Measurements from ENCODE around the gene MACC1.
A peak's percentile ranks its signal among the peaks of the same experiment; 100 is the strongest.

The MACC1 gene

DNA sequence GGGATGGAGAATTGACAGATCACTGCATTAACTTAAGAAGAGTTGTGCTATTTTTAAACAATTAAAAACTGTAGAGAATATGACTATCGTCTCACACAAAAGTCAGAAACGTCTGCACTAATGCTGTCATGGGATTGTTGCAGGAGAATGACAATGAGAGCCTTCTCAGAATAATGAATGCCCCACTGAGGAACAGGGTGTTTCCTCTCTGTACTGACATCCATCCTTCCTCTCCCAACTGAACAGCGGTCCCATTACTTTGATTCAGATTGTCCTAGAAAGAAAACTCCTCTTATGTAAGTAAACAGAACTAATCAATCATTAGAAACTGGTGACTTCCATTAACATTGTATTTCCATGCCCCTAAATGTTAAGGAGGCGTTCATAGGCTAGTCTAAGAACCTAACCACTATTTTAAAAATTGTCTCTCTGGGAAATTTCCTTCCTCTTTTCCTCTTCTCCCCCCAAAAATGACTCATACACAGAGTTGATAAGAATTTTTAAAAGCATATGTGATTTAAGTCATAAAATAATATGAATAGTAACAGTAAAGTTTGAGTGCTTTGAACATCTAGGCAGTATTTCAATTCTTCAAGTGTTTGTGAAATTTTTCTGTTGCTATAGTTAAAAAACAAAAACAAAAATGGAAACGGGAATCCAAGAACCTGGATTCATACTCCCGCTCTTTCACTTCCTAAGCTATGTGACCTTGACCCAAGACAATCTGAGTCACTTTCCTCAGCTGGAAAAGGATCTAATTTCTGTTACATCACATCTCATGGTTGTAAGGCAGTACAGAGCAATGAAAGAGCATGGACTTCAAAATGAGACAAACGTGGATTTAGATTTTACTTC lies 12.7 kb upstream of the MACC1 start:
- no peak for DNase-seq (ENCODE audit: low spot score)

GRCh38 chr7:20229081-20229480 lies 11.9 kb upstream of the MACC1 start:
- DNase-seq (ENCODE audit: low spot score): no peak

DNA sequence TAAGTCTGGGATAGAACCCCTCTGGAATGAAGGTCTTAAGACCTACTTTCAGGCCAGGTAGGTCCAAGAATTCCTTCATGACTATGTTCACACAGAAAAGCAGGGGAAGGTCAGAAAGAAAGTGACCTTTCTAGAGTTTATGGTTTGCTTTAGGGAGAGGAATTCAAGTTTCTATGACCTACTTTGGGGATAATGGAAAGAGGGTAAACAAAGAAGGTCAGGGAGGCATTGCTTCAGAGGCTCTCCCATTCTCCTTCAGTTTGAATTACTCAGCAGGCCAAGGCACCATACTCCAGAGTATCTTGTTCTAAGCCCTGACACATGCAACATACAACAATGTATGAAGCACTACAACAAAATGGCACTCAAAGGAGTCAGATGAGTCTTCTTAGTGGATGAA lies 11.5 kb upstream of the MACC1 start:
- no peak for DNase-seq (ENCODE audit: low spot score)

GRCh38 chr7:20227291-20227795 lies 10.2 kb upstream of the MACC1 start:
- DNase-seq (ENCODE audit: low spot score): no peak

- DNase-seq (ENCODE audit: low spot score): no peak
These were observed 9.7 kb upstream of the MACC1 start for GRCh38 chr7:20226860-20227259.

DNA sequence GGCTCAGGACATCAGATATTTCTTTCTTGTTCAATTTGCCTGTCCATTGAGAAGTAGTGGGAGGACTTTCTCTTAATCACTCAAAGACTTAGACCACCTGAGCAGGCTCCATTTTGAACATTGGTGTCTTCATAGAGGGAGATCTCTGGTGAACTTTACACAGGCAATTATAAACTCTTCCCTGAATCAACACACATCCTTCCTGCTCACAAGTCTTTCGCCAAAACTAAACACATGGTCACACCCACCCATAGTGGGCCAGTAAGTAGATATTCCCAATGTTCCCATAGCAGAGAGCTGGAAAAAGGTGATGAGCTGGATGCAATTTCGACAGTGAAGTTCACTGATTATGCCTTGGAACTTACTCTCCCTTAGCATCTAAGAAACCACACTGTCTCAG lies 8.2 kb upstream of the MACC1 start:
- no peak for DNase-seq (ENCODE audit: low spot score)

DNA sequence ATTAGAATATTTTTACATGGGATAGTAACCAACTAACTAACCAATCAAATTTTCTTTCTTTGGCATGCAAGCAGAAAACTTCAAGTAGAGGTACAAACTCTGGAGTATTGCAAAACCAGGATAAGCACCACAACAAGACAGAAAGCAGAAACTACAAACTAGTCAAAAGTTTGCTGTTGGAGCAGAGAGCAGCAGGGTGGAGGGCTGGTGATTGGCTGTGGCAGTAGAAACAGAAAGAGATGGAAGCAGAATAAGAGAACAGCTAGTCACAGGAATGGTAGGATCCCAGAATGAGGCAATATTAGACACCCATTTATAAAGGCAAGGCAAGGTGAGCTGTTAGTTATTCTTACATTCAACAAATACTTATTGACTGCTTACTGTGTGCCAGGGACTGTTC lies 6.8 kb upstream of the MACC1 start:
- DNase-seq (ENCODE audit: low spot score): no peak

GRCh38 chr7:20223356-20223755 lies 6.2 kb upstream of the MACC1 start:
- DNase-seq (ENCODE audit: low spot score): no peak

- DNase-seq (ENCODE audit: low spot score): no peak
These were observed 5.1 kb upstream of the MACC1 start for GRCh38 chr7:20222219-20222828.

DNA sequence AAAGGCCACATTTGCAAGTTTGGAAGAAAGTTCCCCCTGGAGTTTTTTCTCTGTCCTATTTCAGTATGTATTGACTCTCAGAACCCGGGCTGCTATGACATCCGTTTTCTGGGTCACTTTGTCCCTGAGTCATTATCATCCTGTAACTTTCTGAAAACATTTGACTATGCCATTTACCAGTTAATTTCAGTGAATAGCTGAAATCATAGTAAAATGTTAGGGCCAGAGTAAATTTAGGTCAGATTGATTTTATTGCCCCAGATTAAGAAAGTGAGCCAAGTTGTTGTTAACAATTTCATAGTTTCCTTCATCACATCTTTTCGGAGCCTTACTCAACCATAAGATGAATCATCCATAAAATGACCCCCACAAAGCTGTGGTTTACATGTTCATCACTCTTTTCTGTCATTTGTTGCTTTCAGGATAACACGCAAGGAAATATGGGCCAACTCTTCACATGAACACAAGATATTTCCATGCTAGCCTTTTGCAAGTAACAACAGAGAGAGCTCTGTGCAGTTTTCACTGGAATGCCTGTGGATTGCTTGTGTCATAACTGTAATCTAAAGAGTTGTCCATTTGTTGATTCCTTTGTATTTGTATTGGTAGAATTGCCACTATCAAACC lies 3.9 kb upstream of the MACC1 start:
- no peak for DNase-seq (ENCODE audit: low spot score)

DNA sequence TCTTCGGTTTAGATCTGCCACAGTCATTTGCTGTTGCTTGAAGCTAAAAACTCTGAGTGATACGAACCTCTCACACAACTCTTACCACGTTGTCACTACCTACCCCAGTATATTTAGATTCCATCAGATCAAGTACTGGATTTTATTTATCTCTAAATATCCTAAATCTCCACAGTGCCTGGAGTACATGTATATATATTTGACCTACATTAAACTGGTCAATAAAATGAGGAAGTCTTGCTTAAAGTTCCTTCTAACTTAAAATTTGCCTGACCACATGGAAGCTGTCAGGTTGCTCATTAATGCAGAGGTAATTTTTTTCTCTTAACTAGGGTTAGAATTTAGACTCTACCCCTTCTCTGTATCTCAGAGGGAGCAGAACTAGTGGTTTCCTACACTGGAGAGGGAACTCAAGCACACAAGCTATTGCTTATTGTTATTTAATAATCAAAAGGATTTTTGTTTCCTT lies 3.1 kb upstream of the MACC1 start:
- DNase-seq (ENCODE audit: low spot score): no peak

DNA sequence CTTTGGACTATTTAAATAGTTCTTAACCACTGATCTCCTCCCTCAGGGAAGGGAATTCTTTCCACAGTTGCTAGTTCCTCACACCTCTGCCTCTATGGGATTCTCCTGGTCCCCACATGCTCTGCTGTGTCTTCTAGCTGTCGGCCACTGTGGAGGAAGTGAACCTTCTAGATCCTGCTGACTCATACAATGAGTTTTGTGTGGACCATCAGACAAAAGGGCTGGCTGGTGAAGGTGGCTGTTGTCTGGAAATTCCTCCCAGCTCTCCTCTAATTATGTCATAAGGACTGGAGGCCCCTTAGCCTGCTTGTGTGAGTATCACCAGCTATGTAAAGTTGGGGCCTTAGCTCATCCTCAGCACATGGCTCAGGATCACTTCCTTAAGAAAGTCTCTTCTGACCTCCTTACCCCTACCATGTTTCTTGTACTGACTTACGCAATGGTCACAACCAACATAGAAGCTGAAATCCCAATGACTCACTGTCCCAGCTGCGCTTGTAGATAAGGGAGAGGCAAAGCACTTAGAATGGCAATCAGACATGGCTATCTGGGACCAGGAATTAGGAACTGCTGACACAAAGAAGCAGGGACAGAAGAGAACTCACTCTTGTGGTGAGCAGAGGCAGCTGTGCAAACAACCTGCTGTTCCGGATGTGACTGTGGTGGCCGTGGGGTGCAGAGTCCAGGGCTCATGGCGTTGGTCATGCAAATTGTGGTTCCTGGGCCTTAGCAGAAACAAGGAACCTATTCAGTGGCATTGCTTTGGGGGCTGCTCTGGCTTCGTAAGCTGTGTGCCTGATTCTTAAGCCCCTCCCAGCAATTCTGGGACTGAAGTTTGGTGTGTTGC lies 2.5 kb upstream of the MACC1 start:
- DNase-seq (ENCODE audit: low spot score): peak; percentile 5

DNA sequence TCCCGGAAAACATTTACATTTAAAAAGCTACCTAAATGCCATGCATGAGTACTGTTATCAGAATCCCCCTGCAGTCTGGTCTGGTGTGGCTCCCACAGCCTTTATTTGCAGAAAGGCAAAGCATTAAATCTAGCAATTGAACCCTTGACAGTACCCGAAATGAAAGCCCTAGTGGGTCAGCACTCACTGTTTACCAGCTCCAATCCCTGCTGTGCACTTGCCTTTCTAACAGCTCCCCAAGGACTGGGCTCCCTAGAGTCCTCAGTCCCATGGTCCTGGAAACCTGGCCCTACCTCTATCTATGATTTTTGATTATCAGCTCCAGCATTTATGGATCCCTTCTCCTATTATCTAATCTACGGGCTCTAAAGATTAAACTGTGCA lies 1.9 kb upstream of the MACC1 start:
- no peak for DNase-seq (ENCODE audit: low spot score)

DNA sequence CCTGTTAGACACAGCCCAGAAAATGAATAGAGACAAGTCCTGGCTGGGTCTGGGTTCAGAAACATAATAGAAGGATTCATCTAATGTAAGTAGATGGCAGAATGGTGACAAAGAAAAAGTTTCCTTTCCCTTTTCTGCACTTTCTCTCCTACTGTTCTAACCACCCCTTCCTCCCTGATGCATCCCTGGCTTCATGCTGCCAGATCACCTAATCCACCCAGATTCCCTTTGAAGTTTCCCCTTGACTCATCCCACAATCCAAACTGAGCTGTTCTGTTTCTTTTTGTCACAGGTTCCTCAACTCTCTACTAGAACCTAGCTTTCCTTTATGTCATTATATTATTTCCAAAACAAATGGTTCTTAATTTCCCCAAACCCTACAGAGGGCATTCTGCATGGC lies 1.1 kb upstream of the MACC1 start:
- no peak for DNase-seq (ENCODE audit: low spot score)

DNA sequence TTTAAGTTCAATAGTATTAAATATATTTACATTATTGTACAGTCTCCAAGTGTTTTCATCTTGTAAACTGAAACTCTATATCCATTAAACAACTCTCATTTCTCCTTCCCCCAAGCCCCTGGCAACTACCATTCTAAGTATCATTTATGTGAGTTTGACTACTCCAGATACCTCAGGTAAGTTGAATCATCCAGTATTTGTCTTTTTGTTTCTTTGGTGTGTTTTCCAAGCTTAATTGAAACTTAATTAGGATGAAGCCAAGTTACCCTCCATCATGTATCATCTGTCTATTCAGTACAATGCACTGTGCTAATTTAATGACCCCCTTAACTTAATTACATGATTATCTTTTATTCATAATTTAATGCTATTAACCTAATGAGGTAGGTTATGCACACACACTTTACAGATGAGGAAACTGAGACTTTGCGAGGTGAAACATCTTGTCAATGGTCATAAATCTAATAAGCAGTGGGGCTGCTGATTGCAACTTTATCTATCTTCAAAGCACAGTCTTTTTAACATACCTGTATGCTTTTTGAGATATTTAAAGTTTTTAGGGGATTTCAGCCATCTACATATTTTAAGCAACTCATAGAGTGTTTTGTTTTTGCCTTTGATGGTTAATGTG lies 663 bp downstream of the MACC1 start:
- no peak for DNase-seq (ENCODE audit: low spot score)

- DNase-seq (ENCODE audit: low spot score): no peak
These were observed 2.1 kb downstream of the MACC1 start for GRCh38 chr7:20214921-20215669.

GRCh38 chr7:20214132-20214531 lies 3.1 kb downstream of the MACC1 start:
- DNase-seq (ENCODE audit: low spot score): no peak

GRCh38 chr7:20213378-20213777 lies 3.8 kb downstream of the MACC1 start:
- no peak for DNase-seq (ENCODE audit: low spot score)

GRCh38 chr7:20211376-20211775 lies 5.8 kb downstream of the MACC1 start:
- no peak for DNase-seq (ENCODE audit: low spot score)

DNA sequence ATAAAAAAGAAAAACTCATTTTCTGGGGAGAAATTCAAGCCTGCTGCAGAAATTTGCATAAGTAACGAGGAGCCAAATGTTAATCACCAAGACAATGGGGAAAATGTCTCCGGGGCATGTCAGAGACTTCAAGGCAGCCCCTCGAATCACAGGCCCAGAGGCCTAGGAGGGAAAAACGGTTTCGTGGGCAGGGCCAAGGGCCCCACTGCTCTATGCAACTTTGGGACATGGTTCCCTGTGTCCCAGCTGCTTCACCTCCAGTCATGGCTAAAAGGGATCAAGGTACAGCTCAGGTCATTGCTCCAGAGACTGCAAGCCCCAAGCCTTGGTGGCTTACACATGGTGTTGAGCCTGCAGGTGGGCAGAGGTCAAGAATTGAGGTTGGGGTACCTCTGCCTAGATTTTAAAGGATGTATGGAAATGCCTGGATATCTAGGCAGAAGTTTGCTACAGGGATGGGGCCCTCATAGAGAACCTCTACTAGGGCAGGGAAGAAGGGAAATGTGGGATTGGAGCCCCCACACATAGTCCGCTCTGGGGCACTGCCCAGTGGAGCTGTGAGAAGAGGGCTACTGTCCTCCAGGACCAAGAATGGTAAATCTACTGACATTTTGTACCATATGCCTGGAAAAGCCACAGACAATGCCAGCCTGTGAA lies 8.4 kb downstream of the MACC1 start:
- no peak for DNase-seq (ENCODE audit: low spot score)
